Endodermal cell (in vitro differentiated cells): ENCODE measurements around the gene FAM174B. TPM values are rescaled to one million over a fixed set of nuclear protein-coding genes. Genes with fewer than 3 reads are reported as not detected.

Experiments
- DNase-seq: peaks from one replicate; pipeline ENCODE4 v3.0.0-alpha.2; 2017
- H3K27ac ChIP-seq: 2 replicates; pipeline ENCODE4 v1.5.1; 2013; ENCODE audit warnings: mild to moderate bottlenecking, low read depth, low read length, moderate library complexity
- H3K27me3 ChIP-seq: 2 replicates; pipeline ENCODE4 v1.6.1; 2013; ENCODE audit warnings: mild to moderate bottlenecking, low read length, moderate library complexity; ENCODE audit not compliant: insufficient read depth, control insufficient read depth, poor library complexity, severe bottlenecking
- H3K36me3 ChIP-seq: 2 replicates; pipeline ENCODE4 v1.7.0; 2013; ENCODE audit warnings: mild to moderate bottlenecking, low read length, moderate library complexity; ENCODE audit not compliant: control insufficient read depth, insufficient read depth
- H3K4me1 ChIP-seq: one replicate; pipeline ENCODE4 v1.7.0; 2013; ENCODE audit warnings: low read length; ENCODE audit not compliant: control insufficient read depth, insufficient read depth
- H3K4me3 ChIP-seq: 2 replicates; pipeline ENCODE4 v1.5.1; 2013; ENCODE audit warnings: mild to moderate bottlenecking, low read length, moderate library complexity
- H3K9ac ChIP-seq: 2 replicates; pipeline ENCODE4 v1.6.1; 2013; ENCODE audit warnings: mild to moderate bottlenecking, low read length, moderate library complexity; ENCODE audit not compliant: poor library complexity, severe bottlenecking; ENCODE audit errors: extremely low read depth
- H3K9me3 ChIP-seq: 2 replicates; pipeline ENCODE4 v1.6.1; 2013; ENCODE audit warnings: mild to moderate bottlenecking, low read length, moderate library complexity; ENCODE audit not compliant: control insufficient read depth
- H3K27ac Mint-ChIP-seq: 2 replicates; pipeline ENCODE4 v1.8.0; 2020; ENCODE audit warnings: mixed read lengths
- H3K27me3 Mint-ChIP-seq: 2 replicates; pipeline ENCODE4 v1.8.0; 2021; ENCODE audit warnings: mild to moderate bottlenecking, mixed read lengths; ENCODE audit not compliant: insufficient read depth
- H3K36me3 Mint-ChIP-seq: 2 replicates; pipeline ENCODE4 v1.8.0; 2020; ENCODE audit warnings: low read depth, mixed read lengths
- H3K4me1 Mint-ChIP-seq: 2 replicates; pipeline ENCODE4 v1.8.0; 2020; ENCODE audit warnings: mixed read lengths
- H3K4me3 Mint-ChIP-seq: 2 replicates; pipeline ENCODE4 v1.8.0; 2020; ENCODE audit warnings: mild to moderate bottlenecking, moderate library complexity, mixed read lengths
- H3K9me3 Mint-ChIP-seq: 2 replicates; pipeline ENCODE4 v1.8.0; 2020; ENCODE audit warnings: mild to moderate bottlenecking, mixed read lengths
- WGBS, 2 experiments: methylation state at CpG; one replicate each; pipeline versions ENCODE4 v1.1.5 to v1.1.7; 2013; ENCODE audit warnings: missing lambda C conversion rate in 2 of 2, mixed read lengths in 1 of 2; ENCODE audit not compliant: insufficient coverage in 1 of 2, insufficient read length in 1 of 2; 5-methylcytosine and 5-hydroxymethylcytosine counted together
- total RNA-seq, 2 donors: library from RNA; stranded (reverse); fragmentation: NEBNext Ultra II Directional in 1 of 2; extraction: Animal tissue kit (Norgen Biotek cat#: 25700) in 1 of 2; gene quantifications; 2 replicates in 1 of 2; 3 replicates in 1 of 2; pipeline ENCODE4 v1.2.1, GENCODE V29; 2021
- TF ChIP-seq, protein P1 (sequence below): fragments of 200-600 bp; sonication (generic); conservative IDR thresholded peaks from 2 replicates; pipeline ENCODE4 v1.5.0; 2021; ENCODE audit warnings: antibody characterized with exemption, mild to moderate bottlenecking

Gene FAM174B
- total RNA-seq, 2 donors from 2014 or later = 66.0 to 105 TPM

DNA sequence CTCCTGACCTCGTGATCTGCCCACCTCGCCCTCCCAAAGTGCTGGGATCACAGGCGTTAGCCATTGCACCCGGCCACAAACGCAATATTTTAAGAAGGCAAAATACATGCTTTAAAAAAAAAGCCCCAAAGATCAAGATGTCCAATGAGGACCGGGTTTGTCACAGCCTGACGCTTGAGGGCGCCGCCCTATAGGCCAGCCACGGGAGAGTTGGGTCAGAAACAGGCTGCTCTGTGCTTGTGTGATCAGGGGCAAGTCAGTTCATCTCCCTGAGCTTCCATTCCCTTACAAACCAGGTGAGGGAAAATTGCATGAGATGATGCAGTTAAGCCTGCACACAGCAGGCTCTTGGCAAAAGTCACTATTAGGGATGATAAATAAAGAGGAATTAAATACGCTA lies 23.9 kb downstream of the FAM174B start:
- TF ChIP-seq, protein P1, sequence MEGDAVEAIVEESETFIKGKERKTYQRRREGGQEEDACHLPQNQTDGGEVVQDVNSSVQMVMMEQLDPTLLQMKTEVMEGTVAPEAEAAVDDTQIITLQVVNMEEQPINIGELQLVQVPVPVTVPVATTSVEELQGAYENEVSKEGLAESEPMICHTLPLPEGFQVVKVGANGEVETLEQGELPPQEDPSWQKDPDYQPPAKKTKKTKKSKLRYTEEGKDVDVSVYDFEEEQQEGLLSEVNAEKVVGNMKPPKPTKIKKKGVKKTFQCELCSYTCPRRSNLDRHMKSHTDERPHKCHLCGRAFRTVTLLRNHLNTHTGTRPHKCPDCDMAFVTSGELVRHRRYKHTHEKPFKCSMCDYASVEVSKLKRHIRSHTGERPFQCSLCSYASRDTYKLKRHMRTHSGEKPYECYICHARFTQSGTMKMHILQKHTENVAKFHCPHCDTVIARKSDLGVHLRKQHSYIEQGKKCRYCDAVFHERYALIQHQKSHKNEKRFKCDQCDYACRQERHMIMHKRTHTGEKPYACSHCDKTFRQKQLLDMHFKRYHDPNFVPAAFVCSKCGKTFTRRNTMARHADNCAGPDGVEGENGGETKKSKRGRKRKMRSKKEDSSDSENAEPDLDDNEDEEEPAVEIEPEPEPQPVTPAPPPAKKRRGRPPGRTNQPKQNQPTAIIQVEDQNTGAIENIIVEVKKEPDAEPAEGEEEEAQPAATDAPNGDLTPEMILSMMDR = peak; percentile 55
- no peaks in the 10 kb centered on the region for H3K27me3 Mint-ChIP-seq

GRCh38 chr15:92629975-92630626 lies 25.5 kb downstream of the FAM174B start:
- Mint-ChIP-seq H3K4me1 (peaks cover 32% of the 10 kb centered on the region), H3K4me3 (no peak overlapping the region), H3K27me3 (no peaks in the 10 kb centered on the region), H3K27ac (no peak overlapping the region), H3K9me3 (peaks cover 7% of the 10 kb centered on the region), H3K36me3 (peaks cover 52% of the 10 kb centered on the region)
- WGBS, 2 experiments = 96 to 97% methylated on average over 6 to 11 of the region's 11 CpGs
- peaks cover 6% of the 10 kb centered on the region for H3K9me3 ChIP-seq
- TF ChIP-seq, protein P1 = no peak
- H3K27me3 ChIP-seq = no peaks in the 10 kb centered on the region
- peaks cover 55% of the 10 kb centered on the region for H3K36me3 ChIP-seq
- H3K4me3 ChIP-seq = no peak overlapping the region
- peaks cover 15% of the 10 kb centered on the region for H3K4me1 ChIP-seq
- H3K9ac ChIP-seq = no peak overlapping the region
- peak; percentile 29 for DNase-seq
- no peak overlapping the region for H3K27ac ChIP-seq

More for the DNA sequence above, 23.9 kb downstream of the FAM174B start:
- Histone ChIP-seq H3K27ac (no peak overlapping the region), H3K27me3 (no peaks in the 10 kb centered on the region), H3K36me3 (peaks cover 45% of the 10 kb centered on the region), H3K4me3 (peak overlapping the region; percentile 46), H3K4me1 (peaks cover 17% of the 10 kb centered on the region), H3K9ac (no peak overlapping the region), H3K9me3 (peaks cover 6% of the 10 kb centered on the region)
- Mint-ChIP-seq H3K4me3 (no peak overlapping the region), H3K4me1 (peaks cover 36% of the 10 kb centered on the region), H3K27ac (no peak overlapping the region), H3K36me3 (peaks cover 47% of the 10 kb centered on the region), H3K9me3 (peaks cover 7% of the 10 kb centered on the region)
- 91 to 92% methylated on average over 11 of the region's 11 CpGs for WGBS, 2 experiments
- DNase-seq = peak; percentile 38

DNA sequence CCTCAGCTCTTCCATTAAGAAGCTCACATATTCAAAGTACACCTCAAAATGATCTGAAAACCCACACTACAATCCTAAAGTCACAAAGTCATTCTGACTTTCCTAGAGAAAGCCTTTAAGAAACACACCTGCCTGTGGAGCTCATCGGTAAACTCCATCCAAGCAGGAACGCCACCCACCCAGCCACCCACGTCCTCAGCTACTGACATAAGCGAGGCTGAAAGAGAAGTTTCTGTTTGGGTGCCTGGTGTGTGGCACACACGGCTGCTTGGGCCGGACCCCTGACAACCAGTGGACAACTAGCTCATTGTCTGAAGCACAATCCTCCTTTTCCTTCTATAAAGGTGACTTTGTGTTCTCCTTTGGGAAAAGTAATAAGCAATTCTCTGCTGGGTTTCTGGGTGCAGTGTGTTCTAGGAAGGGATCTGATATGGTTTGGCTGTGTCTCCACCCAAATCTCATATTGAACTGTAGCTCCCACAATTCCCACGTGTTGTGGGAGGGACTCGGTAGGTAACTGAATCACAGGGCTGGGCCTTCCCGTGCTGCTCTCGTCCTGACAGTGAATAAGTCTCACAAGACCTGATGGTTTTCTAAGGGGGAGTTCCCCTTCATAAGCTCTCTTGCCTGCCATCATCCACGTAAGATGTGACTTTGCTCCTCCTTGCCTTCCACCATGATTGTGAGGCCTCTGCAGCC lies 26.1 kb downstream of the FAM174B start:
- H3K4me3 Mint-ChIP-seq = no peak overlapping the region
- no peak overlapping the region for H3K4me3 ChIP-seq
- no peak overlapping the region for H3K27ac Mint-ChIP-seq
- peaks cover 14% of the 10 kb centered on the region for H3K4me1 ChIP-seq
- TF ChIP-seq, protein P1 = no peak
- peaks cover 7% of the 10 kb centered on the region for H3K9me3 Mint-ChIP-seq
- H3K9ac ChIP-seq = no peak overlapping the region
- H3K27me3 Mint-ChIP-seq = no peaks in the 10 kb centered on the region
- peaks cover 6% of the 10 kb centered on the region for H3K9me3 ChIP-seq
- H3K4me1 Mint-ChIP-seq = peaks cover 33% of the 10 kb centered on the region
- H3K27me3 ChIP-seq = no peaks in the 10 kb centered on the region
- H3K36me3 Mint-ChIP-seq = peaks cover 54% of the 10 kb centered on the region
- WGBS, 2 experiments = 96 to 99% methylated on average over 9 to 11 of the region's 11 CpGs
- peak; percentile 23 for DNase-seq
- H3K36me3 ChIP-seq = peaks cover 55% of the 10 kb centered on the region
- H3K27ac ChIP-seq = no peak overlapping the region
